ENCODE measurements around the gene RNF217.

The RNF217 gene

GRCh38 chr6:124979294-124979678 is 17.0 kb downstream of the RNF217 start:
- Histone ChIP-seq H4K20me1 (ENCODE audit: insufficient read depth) (no peaks in the 10 kb centered on the region), H3K4me1 (ENCODE audit: low read depth, poor library complexity, severe bottlenecking) (no peaks in the 10 kb centered on the region), H3K27me3 (ENCODE audit: insufficient read depth, low read depth) (no peaks in the 10 kb centered on the region), H3K9ac (no peak overlapping the region), H2AFZ (ENCODE audit: low read depth) (no peak overlapping the region), H3K4me3 (IDR thresholded peaks at IDR 0.05; ENCODE audit: insufficient read depth, low read depth, low read length) (no peak overlapping the region), H3K4me2 (no peak overlapping the region), H3K79me2 (ENCODE audit: insufficient read depth, low read depth) (no peaks in the 10 kb centered on the region), H3K36me3 (ENCODE audit: insufficient read depth) (no peaks in the 10 kb centered on the region), H3K27ac (no peak overlapping the region)
- no peak for TF ChIP-seq CTCF (conservative IDR thresholded peaks at IDR 0.05; ENCODE audit: low read depth, low read length)

- Histone ChIP-seq H3K4me2 (no peak overlapping the region), H3K4me1 (ENCODE audit: low read depth, poor library complexity, severe bottlenecking) (peaks cover 21% of the 10 kb centered on the region), H2AFZ (ENCODE audit: low read depth) (no peak overlapping the region), H3K36me3 (ENCODE audit: insufficient read depth) (no peaks in the 10 kb centered on the region), H4K20me1 (ENCODE audit: insufficient read depth) (no peaks in the 10 kb centered on the region), H3K27ac (no peak overlapping the region), H3K9ac (no peak overlapping the region), H3K79me2 (ENCODE audit: insufficient read depth, low read depth) (no peaks in the 10 kb centered on the region), H3K27me3 (ENCODE audit: insufficient read depth, low read depth) (no peaks in the 10 kb centered on the region), H3K4me3 (IDR thresholded peaks at IDR 0.05; ENCODE audit: insufficient read depth, low read depth, low read length) (no peak overlapping the region)
- no peak for TF ChIP-seq CTCF (conservative IDR thresholded peaks at IDR 0.05; ENCODE audit: low read depth, low read length)
Measured at GRCh38 chr6:124982669-124983068, 20.4 kb downstream of the RNF217 start.

- H3K36me3 ChIP-seq (ENCODE audit: insufficient read depth) = no peaks in the 10 kb centered on the region
- H3K9ac ChIP-seq = no peak overlapping the region
- H3K79me2 ChIP-seq (ENCODE audit: insufficient read depth, low read depth) = no peaks in the 10 kb centered on the region
- TF ChIP-seq CTCF (conservative IDR thresholded peaks at IDR 0.05; ENCODE audit: low read depth, low read length) = no peak
- no peak overlapping the region for H2AFZ ChIP-seq (ENCODE audit: low read depth)
- H3K4me1 ChIP-seq (ENCODE audit: low read depth, poor library complexity, severe bottlenecking) = peaks cover 21% of the 10 kb centered on the region
- H4K20me1 ChIP-seq (ENCODE audit: insufficient read depth) = no peaks in the 10 kb centered on the region
- no peak overlapping the region for H3K27ac ChIP-seq
- no peaks in the 10 kb centered on the region for H3K27me3 ChIP-seq (ENCODE audit: insufficient read depth, low read depth)
- no peak overlapping the region for H3K4me3 ChIP-seq (IDR thresholded peaks at IDR 0.05; ENCODE audit: insufficient read depth, low read depth, low read length)
- no peak overlapping the region for H3K4me2 ChIP-seq
Measured at GRCh38 chr6:124983383-124984083, 21.3 kb downstream of the RNF217 start.

GRCh38 chr6:124984668-124985338 is 22.6 kb downstream of the RNF217 start:
- no peaks in the 10 kb centered on the region for H4K20me1 ChIP-seq (ENCODE audit: insufficient read depth)
- no peaks in the 10 kb centered on the region for H3K27me3 ChIP-seq (ENCODE audit: insufficient read depth, low read depth)
- no peak overlapping the region for H3K27ac ChIP-seq
- H2AFZ ChIP-seq (ENCODE audit: low read depth) = no peak overlapping the region
- H3K4me3 ChIP-seq (IDR thresholded peaks at IDR 0.05; ENCODE audit: insufficient read depth, low read depth, low read length) = no peak overlapping the region
- H3K4me2 ChIP-seq = no peak overlapping the region
- no peaks in the 10 kb centered on the region for H3K36me3 ChIP-seq (ENCODE audit: insufficient read depth)
- TF ChIP-seq CTCF (conservative IDR thresholded peaks at IDR 0.05; ENCODE audit: low read depth, low read length) = no peak
- no peaks in the 10 kb centered on the region for H3K79me2 ChIP-seq (ENCODE audit: insufficient read depth, low read depth)
- H3K9ac ChIP-seq = no peak overlapping the region
- H3K4me1 ChIP-seq (ENCODE audit: low read depth, poor library complexity, severe bottlenecking) = peaks cover 21% of the 10 kb centered on the region

All from KMS-11 (cell line).